Stimulated activated CD8-positive, alpha-beta memory T cell treated with anti-CD3 and anti-CD28 coated beads, Interleukin-4, amount 100 ng/mL, for 4 hours (primary cell): Measurements from ENCODE around the gene ALPI.
"Not testable (repeated sequence)": the region's sequence is repeated elsewhere in the genome, so short reads cannot be mapped to it uniquely, and the experiment has no call there.

Experiments used
- DNase-seq, 2 donors: peaks; one replicate each; pipeline ENCODE4 v3.0.0-alpha.2; 2020; ENCODE audit warnings: low read depth in 2 of 2, low spot score in 1 of 2

Gene ALPI

GRCh38 chr2:232420463-232421188 is 35.3 kb upstream of the ALPI start:
- no peak for DNase-seq

DNA sequence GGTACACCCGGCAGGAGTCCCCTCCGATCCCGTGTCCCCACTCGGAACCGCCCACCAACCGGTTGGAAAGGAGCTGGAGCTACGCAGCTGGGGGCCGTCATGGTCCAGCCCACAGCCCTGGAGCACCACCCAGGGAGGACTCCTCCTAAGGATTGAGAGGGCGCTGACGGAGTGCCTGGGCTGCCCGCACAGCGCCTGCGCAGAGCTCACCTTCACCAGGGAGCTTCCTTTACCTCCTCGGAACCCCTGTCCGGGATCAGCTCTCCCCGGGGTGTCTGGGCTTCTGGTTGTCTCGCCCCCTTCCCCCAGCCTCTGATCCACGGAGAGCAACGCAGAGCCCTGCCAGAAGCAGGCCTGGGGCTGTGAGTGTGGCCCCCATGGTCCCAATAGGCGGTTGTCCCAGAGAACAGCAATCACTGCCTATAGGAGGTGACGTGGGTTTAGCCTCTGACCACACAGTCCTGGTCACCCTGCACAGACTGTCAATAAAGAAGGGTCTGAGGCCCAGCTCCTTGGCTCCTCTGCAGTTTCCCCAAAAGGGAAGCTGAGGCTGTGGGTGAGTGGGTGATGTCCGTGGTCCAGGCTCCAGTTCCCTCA is 34.7 kb upstream of the ALPI start:
- DNase-seq: no peak

GRCh38 chr2:232422051-232422450 is 33.9 kb upstream of the ALPI start:
- DNase-seq: no peak

- DNase-seq: not testable (repeated sequence)
These were observed 33.0 kb upstream of the ALPI start for GRCh38 chr2:232422996-232423395.

DNA sequence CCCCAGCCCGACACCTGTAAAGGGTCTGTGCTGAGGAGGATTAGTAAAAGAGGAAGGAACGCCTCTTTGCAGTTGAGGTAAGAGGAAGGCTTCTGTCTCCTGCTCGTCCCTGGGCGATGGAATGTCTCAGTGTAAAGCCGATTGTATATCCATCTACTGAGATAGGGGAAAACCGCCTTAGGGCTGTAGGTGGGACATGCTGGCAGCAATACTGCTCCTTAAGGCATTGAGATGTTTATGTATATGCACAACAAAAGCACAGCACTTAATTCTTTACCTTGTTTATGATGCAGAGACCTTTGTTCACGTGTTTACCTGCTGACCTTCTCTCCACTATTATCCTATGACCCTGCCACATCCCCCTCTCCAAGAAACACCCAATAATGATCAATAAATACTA is 32.5 kb upstream of the ALPI start:
- DNase-seq: not testable (repeated sequence)

GRCh38 chr2:232431705-232432590 is 24.0 kb upstream of the ALPI start:
- no peak for DNase-seq

- no peak for DNase-seq
These were observed 23.3 kb upstream of the ALPI start for GRCh38 chr2:232432598-232433184.

DNA sequence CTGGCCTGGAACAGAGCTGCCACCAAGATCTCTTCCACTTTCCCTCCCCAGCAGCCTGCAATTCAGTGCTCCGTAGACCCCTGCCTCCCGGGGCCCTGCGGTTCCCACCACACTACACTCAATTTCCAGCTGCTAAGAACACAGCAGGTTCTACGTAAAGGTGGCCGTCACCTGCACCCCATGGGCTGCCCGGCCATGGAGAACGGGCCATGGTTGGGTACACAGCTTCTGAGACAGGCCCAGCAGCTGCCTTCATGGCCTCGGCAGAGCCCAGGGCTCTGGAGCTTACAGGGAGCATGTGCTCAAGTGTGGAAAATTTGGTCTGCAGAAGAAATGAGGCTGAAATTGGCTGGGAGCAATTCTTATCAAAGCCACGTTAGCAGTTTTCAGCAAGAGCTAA is 22.3 kb upstream of the ALPI start:
- DNase-seq: not testable (repeated sequence)

- no peak for DNase-seq
These were observed 21.9 kb upstream of the ALPI start for GRCh38 chr2:232434091-232434490.

GRCh38 chr2:232434563-232435374 is 21.2 kb upstream of the ALPI start:
- no peak for DNase-seq

DNA sequence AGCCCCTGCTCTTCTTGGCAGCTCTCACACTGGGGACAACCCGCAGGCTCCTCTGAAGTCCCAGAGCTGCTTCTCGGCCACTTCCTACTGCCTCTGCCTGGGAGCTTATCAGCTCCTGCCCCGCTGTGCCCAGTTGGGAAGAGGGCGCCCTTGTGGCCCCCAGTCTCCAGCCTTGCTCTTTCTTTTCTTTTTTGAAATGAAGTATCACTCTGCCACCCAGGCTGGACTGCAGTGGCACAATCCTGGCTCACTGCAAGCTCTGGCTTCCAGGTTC is 20.6 kb upstream of the ALPI start:
- DNase-seq: no peak

DNA sequence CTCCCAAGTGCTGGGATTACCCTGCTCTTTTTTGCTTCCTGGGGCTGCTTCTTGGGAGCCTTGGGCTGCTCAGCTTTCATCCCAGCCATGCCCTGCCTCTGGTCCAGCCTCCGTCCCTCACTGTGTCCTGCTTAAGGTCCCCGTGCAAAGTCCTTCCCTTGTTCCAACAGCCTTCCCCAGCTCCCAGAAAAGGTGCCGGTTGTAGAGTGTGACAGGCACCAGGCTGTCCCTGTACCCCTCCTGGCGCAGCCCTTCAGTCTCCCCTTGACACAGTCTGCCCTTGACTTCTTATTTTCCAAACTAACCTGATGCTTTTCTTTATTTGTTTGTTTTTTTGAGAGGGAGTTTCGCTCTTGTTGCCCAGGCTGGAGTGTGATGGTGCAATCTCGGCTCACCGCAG is 20.1 kb upstream of the ALPI start:
- no peak for DNase-seq

DNA sequence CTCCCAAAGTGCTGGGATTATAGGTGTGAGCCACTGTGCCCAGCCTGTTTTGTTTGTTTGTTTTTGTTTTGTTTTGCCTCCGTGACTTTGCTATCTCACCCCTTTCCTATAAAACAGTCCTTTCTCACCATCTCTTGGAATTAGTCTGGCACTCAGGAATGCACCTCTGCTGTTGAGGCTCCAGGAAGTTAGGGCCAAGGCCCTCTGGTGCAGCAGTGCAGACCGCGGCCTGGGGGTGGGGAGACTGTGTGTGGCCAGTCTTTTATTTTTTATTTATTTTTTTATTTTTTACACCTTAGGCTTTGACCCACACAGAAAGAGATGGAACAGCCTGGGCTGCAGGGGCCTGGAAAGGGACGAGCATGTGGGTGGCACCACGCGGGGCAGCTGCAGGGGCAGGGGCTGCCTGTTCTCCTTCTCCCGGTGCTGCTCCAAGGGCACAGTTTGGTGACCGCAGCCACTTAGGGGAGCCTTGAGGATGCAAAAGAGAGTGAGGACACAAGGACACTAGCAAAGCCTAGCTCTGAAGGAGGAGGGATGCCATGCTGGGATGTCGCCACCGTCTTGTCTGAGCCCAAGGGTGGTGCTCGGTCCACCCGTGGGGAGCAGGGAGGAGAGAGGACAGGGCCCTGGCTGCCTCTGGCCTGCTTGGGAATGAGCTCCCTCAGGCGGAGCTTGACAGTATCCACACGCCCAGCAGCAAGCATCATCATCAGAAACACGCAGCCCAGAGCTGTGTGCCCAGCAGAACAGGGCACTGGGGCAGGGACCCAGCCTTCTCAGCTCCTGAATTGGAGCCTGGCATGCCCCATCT is 19.4 kb upstream of the ALPI start:
- no peak for DNase-seq

DNA sequence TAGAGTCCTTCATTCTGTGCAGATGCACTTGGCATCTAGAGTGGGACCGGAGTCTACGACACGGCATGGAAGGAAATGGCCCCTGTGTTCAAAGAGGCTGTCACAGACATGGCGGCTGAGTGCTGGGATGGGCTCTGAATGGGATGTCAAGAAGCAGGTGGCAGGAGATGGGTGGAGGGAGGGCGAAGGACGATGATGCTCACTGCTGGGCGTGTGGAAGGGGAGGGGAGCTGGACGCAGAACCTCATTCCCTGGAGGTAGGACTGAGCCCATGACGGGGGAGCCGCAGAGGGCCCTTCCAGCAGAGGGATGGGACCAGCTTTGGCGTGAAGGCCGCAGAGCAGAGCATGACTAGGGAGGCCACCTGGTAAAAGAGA is 18.8 kb upstream of the ALPI start:
- DNase-seq: no peak

- DNase-seq: no peak
These were observed 17.9 kb upstream of the ALPI start for GRCh38 chr2:232438091-232438490.

DNA sequence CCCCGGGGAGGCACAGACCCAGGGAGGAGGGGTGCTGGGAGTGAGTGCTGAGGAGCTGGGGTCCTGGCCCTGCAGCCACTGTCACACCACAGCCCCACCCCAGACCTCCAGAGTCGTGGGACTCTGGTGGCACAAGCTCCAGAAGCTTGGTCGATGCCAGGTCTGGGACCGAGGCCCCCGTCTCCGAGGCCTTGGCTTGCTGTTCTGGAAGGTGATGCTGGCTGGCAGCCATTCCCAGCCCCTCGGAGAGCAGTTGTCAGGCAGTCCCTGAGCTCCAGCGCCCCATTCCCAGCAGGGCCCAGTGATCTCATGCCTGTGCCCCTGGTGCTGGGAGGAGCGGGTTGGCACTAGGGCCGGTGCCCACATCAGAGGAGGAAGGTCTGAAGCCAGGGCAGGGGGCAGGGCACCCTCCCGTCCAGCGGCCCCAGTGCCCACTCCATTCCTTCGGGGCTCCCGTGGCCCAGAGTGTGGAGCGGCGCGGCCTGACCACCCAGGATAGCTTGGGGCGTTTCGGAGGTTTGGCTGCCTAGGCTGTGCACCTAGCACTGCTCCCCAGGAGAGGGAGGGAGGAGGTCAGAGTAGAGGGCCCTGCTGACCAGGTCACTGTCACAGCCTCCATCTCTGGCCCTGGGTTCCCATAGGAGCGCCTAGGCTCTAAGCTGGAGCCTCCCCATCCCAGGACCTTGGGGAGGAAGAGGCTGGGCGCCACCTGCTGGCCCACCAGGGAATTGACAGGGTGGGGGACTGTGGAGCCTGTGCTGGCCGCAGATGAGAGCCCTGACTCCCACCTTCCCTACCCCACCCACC is 16.8 kb upstream of the ALPI start:
- peak in 1 of 2 donors; percentile 13 for DNase-seq

- no peak for DNase-seq
These were observed 16.2 kb upstream of the ALPI start for GRCh38 chr2:232439758-232440135.

- DNase-seq: peak; percentile 60 to 83
These were observed 15.5 kb upstream of the ALPI start for GRCh38 chr2:232440220-232441018.
